Measurements from ENCODE around the gene CDK18. TPM values are rescaled to one million over a fixed set of nuclear protein-coding genes. Genes with fewer than 3 reads are reported as not detected.

CDK18 gene
- total and polyA plus RNA-seq, 2 donors from 2014 or later, result 25.7 to 36.3 TPM

GRCh38 chr1:205538235-205538840 is 33.9 kb downstream of the CDK18 start:
- TF ChIP-seq CTCF (IDR thresholded peaks at IDR 0.05; ENCODE audit: borderline replicate concordance, extremely low read depth, insufficient read depth), result no peak

GRCh38 chr1:205541161-205541886 is 36.9 kb downstream of the CDK18 start:
- TF ChIP-seq CTCF (IDR thresholded peaks at IDR 0.05; ENCODE audit: borderline replicate concordance, extremely low read depth, insufficient read depth), result no peak
- H3K4me1 ChIP-seq (ENCODE audit: control insufficient read depth in 2 of 3, insufficient read depth in 2 of 3, low read depth in 1 of 3, low read length in 3 of 3), result peaks cover 0 to 8% (median 3%) of the 10 kb centered on the region in 3 donors
- H3K4me3 ChIP-seq (ENCODE audit: low read length in 3 of 3), result no peak overlapping the region
- H3K36me3 ChIP-seq (ENCODE audit: control insufficient read depth in 2 of 3, insufficient read depth in 3 of 3, low read length in 3 of 3), result no peaks in the 10 kb centered on the region
- intact Hi-C loops (cut with DNase I), result no loop called here
- H3K9me3 ChIP-seq (ENCODE audit: control insufficient read depth in 2 of 3, insufficient read depth in 1 of 3, low read length in 3 of 3), result no peaks in the 10 kb centered on the region
- no peak for FAIRE-seq
- no peaks in the 10 kb centered on the region for H3K27me3 ChIP-seq (ENCODE audit: control insufficient read depth, insufficient read depth, low read length)
- no peak overlapping the region for H3K27ac ChIP-seq (ENCODE audit: low read depth in 2 of 2, low read length in 2 of 2)
- peak in 2 of 5 donors; percentile 24 to 37 for DNase-seq
- no peak overlapping the region for H3K9ac ChIP-seq (ENCODE audit: low read length in 3 of 3)

More at GRCh38 chr1:205538235-205538840, 33.9 kb downstream of the CDK18 start:
- FAIRE-seq (no peak), DNase-seq (peak in 3 of 5 donors; percentile 7 to 24 (median 11))
- Histone ChIP-seq H3K9ac (ENCODE audit: low read length in 3 of 3) (no peak overlapping the region), H3K4me1 (ENCODE audit: control insufficient read depth in 2 of 3, insufficient read depth in 2 of 3, low read depth in 1 of 3, low read length in 3 of 3) (peaks cover 0 to 3% (median 3%) of the 10 kb centered on the region in 3 donors), H3K27me3 (ENCODE audit: control insufficient read depth, insufficient read depth, low read length) (no peaks in the 10 kb centered on the region), H3K4me3 (ENCODE audit: low read length in 3 of 3) (no peak overlapping the region), H3K36me3 (ENCODE audit: control insufficient read depth in 2 of 3, insufficient read depth in 3 of 3, low read length in 3 of 3) (no peaks in the 10 kb centered on the region), H3K27ac (ENCODE audit: low read depth in 2 of 2, low read length in 2 of 2) (no peak overlapping the region), H3K9me3 (ENCODE audit: control insufficient read depth in 2 of 3, insufficient read depth in 1 of 3, low read length in 3 of 3) (no peaks in the 10 kb centered on the region)
- intact Hi-C loops (cut with DNase I), result no loop called here

- H3K27ac ChIP-seq (ENCODE audit: low read depth in 2 of 2, low read length in 2 of 2), result no peak overlapping the region
- DNase-seq, result no peak
- TF ChIP-seq CTCF (IDR thresholded peaks at IDR 0.05; ENCODE audit: borderline replicate concordance, extremely low read depth, insufficient read depth), result no peak
Observed at GRCh38 chr1:205542367-205542766, 37.9 kb downstream of the CDK18 start.

More at GRCh38 chr1:205542367-205542766, 37.9 kb downstream of the CDK18 start:
- no peak for FAIRE-seq
- intact Hi-C loops (cut with DNase I), result no loop called here
- no peaks in the 10 kb centered on the region for H3K36me3 ChIP-seq (ENCODE audit: control insufficient read depth in 2 of 3, insufficient read depth in 3 of 3, low read length in 3 of 3)
- no peak overlapping the region for H3K9ac ChIP-seq (ENCODE audit: low read length in 3 of 3)
- no peak overlapping the region for H3K4me3 ChIP-seq (ENCODE audit: low read length in 3 of 3)
- no peaks in the 10 kb centered on the region for H3K9me3 ChIP-seq (ENCODE audit: control insufficient read depth in 2 of 3, insufficient read depth in 1 of 3, low read length in 3 of 3)
- peaks cover 0 to 8% (median 3%) of the 10 kb centered on the region in 3 donors for H3K4me1 ChIP-seq (ENCODE audit: control insufficient read depth in 2 of 3, insufficient read depth in 2 of 3, low read depth in 1 of 3, low read length in 3 of 3)
- H3K27me3 ChIP-seq (ENCODE audit: control insufficient read depth, insufficient read depth, low read length), result no peaks in the 10 kb centered on the region
